Neural cell (in vitro differentiated cells): Measurements from ENCODE around the gene AMY1B.
"Not testable (repeated sequence)": the region's sequence is repeated elsewhere in the genome, so short reads cannot be mapped to it uniquely, and the experiment has no call there.

Experiments
- EP300 ChIP-seq: fragments of 450-650 bp; conservative IDR thresholded peaks from 2 replicates; pipeline ENCODE4 v1.6.1; 2014; ENCODE audit warnings: antibody characterized with exemption, mild to moderate bottlenecking, moderate library complexity; ENCODE audit not compliant: poor library complexity, severe bottlenecking
- EZH2 ChIP-seq: fragments of 200-600, 300-800 bp; shearing (Covaris generic), sonication (generic); IDR thresholded peaks from 2 replicates; pipeline ENCODE4 v1.6.1; 2014; ENCODE audit warnings: antibody characterized with exemption, low read length, borderline replicate concordance, mild to moderate bottlenecking; ENCODE audit not compliant: insufficient read depth, poor library complexity, severe bottlenecking
- POLR2AphosphoS5 ChIP-seq: IDR thresholded peaks from 2 replicates; pipeline ENCODE4 v1.6.1; 2012
- RAD21 ChIP-seq: fragments of 450-650 bp; conservative IDR thresholded peaks from 2 replicates; pipeline ENCODE4 v1.6.1; 2014; ENCODE audit warnings: antibody characterized with exemption, mild to moderate bottlenecking, moderate library complexity
- TAF1 ChIP-seq: IDR thresholded peaks from 2 replicates; pipeline ENCODE4 v1.6.1; 2012; ENCODE audit warnings: low read depth
- TF ChIP-seq, protein P1 (sequence below): fragments of 450-650 bp; IDR thresholded peaks from 2 replicates; pipeline ENCODE4 v1.5.1; 2014; ENCODE audit warnings: antibody characterized with exemption, mild to moderate bottlenecking, moderate library complexity; ENCODE audit not compliant: poor library complexity, severe bottlenecking
- TF ChIP-seq, protein P2 (sequence below): IDR thresholded peaks from 2 replicates; pipeline ENCODE4 v1.6.1; 2012; ENCODE audit warnings: borderline replicate concordance

DNA sequence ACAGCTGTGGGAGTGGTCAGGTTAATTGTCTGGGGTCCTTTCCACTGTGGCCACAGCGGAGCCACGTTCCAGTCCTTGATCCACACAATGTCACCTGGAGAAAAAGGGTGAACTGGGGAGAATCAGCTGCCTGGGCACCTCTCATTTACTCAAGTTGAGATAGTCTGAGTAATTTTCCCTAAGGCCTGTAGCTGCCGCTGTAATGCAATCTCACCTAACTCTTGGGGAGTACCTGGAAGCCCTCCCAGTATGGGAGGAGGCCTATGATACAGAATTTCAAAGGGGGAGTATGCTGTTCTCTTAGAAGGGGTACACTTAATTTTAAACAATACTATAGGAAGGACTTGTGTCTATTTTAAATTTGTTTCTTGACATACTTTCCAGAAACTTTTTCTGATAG lies 45.7 kb downstream of the AMY1B start:
- TF ChIP-seq EZH2, POLR2AphosphoS5, RAD21, EP300, TAF1: not testable (repeated sequence)
- TF ChIP-seq, protein P1, sequence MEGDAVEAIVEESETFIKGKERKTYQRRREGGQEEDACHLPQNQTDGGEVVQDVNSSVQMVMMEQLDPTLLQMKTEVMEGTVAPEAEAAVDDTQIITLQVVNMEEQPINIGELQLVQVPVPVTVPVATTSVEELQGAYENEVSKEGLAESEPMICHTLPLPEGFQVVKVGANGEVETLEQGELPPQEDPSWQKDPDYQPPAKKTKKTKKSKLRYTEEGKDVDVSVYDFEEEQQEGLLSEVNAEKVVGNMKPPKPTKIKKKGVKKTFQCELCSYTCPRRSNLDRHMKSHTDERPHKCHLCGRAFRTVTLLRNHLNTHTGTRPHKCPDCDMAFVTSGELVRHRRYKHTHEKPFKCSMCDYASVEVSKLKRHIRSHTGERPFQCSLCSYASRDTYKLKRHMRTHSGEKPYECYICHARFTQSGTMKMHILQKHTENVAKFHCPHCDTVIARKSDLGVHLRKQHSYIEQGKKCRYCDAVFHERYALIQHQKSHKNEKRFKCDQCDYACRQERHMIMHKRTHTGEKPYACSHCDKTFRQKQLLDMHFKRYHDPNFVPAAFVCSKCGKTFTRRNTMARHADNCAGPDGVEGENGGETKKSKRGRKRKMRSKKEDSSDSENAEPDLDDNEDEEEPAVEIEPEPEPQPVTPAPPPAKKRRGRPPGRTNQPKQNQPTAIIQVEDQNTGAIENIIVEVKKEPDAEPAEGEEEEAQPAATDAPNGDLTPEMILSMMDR: not testable (repeated sequence)
- TF ChIP-seq, protein P2, sequence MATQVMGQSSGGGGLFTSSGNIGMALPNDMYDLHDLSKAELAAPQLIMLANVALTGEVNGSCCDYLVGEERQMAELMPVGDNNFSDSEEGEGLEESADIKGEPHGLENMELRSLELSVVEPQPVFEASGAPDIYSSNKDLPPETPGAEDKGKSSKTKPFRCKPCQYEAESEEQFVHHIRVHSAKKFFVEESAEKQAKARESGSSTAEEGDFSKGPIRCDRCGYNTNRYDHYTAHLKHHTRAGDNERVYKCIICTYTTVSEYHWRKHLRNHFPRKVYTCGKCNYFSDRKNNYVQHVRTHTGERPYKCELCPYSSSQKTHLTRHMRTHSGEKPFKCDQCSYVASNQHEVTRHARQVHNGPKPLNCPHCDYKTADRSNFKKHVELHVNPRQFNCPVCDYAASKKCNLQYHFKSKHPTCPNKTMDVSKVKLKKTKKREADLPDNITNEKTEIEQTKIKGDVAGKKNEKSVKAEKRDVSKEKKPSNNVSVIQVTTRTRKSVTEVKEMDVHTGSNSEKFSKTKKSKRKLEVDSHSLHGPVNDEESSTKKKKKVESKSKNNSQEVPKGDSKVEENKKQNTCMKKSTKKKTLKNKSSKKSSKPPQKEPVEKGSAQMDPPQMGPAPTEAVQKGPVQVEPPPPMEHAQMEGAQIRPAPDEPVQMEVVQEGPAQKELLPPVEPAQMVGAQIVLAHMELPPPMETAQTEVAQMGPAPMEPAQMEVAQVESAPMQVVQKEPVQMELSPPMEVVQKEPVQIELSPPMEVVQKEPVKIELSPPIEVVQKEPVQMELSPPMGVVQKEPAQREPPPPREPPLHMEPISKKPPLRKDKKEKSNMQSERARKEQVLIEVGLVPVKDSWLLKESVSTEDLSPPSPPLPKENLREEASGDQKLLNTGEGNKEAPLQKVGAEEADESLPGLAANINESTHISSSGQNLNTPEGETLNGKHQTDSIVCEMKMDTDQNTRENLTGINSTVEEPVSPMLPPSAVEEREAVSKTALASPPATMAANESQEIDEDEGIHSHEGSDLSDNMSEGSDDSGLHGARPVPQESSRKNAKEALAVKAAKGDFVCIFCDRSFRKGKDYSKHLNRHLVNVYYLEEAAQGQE: not testable (repeated sequence)
